HUES6 (cell line): Measurements from ENCODE around the gene KYAT1.

Source experiments
- H3K27ac ChIP-seq: 2 replicates; pipeline ENCODE4 v1.7.0; 2013; ENCODE audit warnings: low read depth, mild to moderate bottlenecking, low read length, inconsistent platforms
- H3K27me3 ChIP-seq: 2 replicates; pipeline ENCODE4 v1.6.1; 2013; ENCODE audit warnings: low read length; ENCODE audit not compliant: control insufficient read depth, insufficient read depth
- H3K36me3 ChIP-seq: 2 replicates; pipeline ENCODE4 v1.6.1; 2013; ENCODE audit warnings: low read length; ENCODE audit not compliant: control insufficient read depth, insufficient read depth
- H3K4me1 ChIP-seq: 2 replicates; pipeline ENCODE4 v1.6.1; 2013; ENCODE audit warnings: low read length; ENCODE audit not compliant: control insufficient read depth, insufficient read depth
- H3K4me3 ChIP-seq: 2 replicates; pipeline ENCODE4 v1.5.1; 2013; ENCODE audit warnings: low read depth, low read length
- H3K9ac ChIP-seq: one replicate; pipeline ENCODE4 v1.6.1; 2013; ENCODE audit warnings: mild to moderate bottlenecking, low read length
- H3K9me3 ChIP-seq: 2 replicates; pipeline ENCODE4 v1.6.1; 2013; ENCODE audit warnings: low read depth, low read length; ENCODE audit not compliant: control insufficient read depth, insufficient read depth

KYAT1 gene

GRCh38 chr9:128881884-128882676, at the start of gene KYAT1, which contains the start of gene LRRC8A:
Gene KYAT1, minus strand, starts transcription at chr9:128881950. Its CDS starts 36,545 bp downstream, at chr9:128845405.
Gene LRRC8A, plus strand, starts transcription at chr9:128882133. Its CDS starts 25,032 bp downstream, at chr9:128907165.
- Histone ChIP-seq H3K9me3 (no peaks in the 10 kb centered on the region), H3K27ac (peak within 1 kb of the TSS; percentile 91), H3K4me1 (peaks cover 30% of the 10 kb centered on the region), H3K4me3 (peak within 1 kb of the TSS; percentile 89), H3K9ac (peak within 1 kb of the TSS; percentile 91), H3K27me3 (no peaks in the 10 kb centered on the region), H3K36me3 (peaks cover 29% of the 10 kb centered on the region)

DNA sequence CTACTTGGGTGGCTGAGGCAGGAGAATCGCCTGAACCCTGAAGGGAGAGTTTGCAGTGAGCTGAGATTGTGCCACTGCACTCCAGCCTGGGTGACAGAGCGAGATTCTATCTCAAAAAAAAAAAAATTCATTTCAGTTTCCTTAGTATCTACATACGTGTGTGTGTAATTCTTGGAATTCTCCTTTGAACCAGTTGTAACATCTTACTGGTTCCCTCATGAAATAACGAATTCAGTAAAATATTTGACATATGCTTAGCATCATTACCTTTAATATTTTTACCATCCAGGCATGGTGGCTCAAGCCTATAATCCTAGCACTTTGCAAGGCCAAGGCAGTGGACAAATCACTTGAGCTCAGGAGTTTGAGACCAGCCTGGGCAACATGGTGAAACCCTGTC, 47.8 kb upstream of the KYAT1 start:
- Histone ChIP-seq H3K27ac (no peak overlapping the region), H3K36me3 (no peaks in the 10 kb centered on the region), H3K4me3 (no peak overlapping the region), H3K27me3 (no peaks in the 10 kb centered on the region), H3K4me1 (peaks cover 2% of the 10 kb centered on the region; the same call in 1 of the 2 replicates), H3K9ac (no peak overlapping the region), H3K9me3 (no peaks in the 10 kb centered on the region)

- Histone ChIP-seq H3K4me1 (peaks cover 2% of the 10 kb centered on the region; the same call in 1 of the 2 replicates), H3K27me3 (no peaks in the 10 kb centered on the region), H3K27ac (no peak overlapping the region), H3K9me3 (no peaks in the 10 kb centered on the region), H3K4me3 (no peak overlapping the region), H3K36me3 (no peaks in the 10 kb centered on the region), H3K9ac (no peak overlapping the region)
Observed at GRCh38 chr9:128928624-128929023, 46.9 kb upstream of the KYAT1 start.

GRCh38 chr9:128927731-128928411, 46.1 kb upstream of the KYAT1 start:
- H3K9ac ChIP-seq = no peak overlapping the region
- no peaks in the 10 kb centered on the region for H3K9me3 ChIP-seq
- H3K4me3 ChIP-seq = no peak overlapping the region
- H3K36me3 ChIP-seq = no peaks in the 10 kb centered on the region
- no peaks in the 10 kb centered on the region for H3K27me3 ChIP-seq
- no peak overlapping the region for H3K27ac ChIP-seq
- H3K4me1 ChIP-seq = peaks cover 2% of the 10 kb centered on the region; the same call in 1 of the 2 replicates

DNA sequence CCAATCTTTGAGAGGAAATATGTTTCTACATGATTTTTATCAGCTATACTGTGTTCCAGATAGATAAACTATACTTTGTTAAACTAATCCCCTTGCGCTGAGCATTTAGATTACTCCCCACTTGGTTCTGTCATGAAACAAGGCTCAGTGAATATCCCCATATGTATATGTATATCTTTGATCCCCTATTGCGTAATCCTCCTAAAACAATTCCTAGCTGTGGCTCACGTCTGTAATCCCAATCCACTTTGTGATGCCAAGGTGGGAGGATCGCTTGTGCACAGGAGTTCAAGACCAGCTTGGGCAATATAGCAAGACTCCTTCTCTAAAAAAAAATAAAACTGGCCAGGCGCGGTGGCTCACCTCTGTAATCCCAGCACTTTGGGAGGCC, 41.7 kb upstream of the KYAT1 start:
- Histone ChIP-seq H3K9ac (no peak overlapping the region), H3K9me3 (no peaks in the 10 kb centered on the region), H3K4me3 (no peak overlapping the region), H3K27ac (no peak overlapping the region), H3K27me3 (no peaks in the 10 kb centered on the region), H3K4me1 (peaks cover 21% of the 10 kb centered on the region), H3K36me3 (0 out of 2 replicates have a peak, but pooled peaks cover 5% of the 10 kb centered on the region)

DNA sequence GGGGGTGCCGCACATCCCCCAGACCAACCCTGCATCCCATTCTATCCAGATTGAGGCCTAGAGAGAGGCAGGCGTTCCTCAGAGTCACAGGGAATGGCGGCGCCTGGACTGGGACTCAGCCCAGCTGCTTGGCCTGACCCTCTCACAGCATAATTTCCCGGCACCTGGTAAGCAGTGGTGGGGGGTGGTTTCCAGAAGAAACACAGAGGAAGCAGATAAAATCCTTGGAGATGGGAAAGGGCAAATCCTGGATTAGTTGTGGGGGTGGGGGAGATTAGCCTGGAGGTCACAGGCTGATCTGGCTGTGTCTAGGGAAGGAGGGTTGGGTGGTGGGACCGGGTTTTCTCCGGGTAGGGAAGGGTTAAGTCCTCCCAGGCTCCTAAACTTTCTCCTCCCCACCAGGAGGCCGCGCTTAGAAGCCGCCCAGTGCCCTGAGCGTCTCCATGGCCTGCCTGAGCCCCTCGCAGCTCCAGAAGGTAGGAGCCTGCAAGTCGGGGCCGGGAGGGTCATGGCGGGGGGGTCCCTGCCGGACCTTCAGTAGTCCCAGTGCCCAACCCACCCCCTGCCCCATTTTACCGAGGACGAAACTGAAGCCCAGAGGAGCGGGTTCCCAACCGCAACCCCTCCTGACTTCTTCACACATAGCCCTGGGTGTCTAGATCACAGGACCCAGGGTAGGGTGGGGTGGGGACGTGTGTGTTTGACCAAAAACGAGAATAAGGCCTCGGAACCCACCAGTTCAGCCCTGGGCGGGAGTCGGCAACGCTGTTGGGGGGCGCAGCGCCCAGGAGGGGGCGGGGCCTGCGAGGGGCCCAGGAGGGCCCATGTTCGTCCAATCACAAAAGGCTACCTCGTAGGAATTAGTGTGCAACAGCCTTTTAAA, 40.4 kb upstream of the KYAT1 start:
- Histone ChIP-seq H3K27me3 (no peaks in the 10 kb centered on the region), H3K9me3 (no peaks in the 10 kb centered on the region), H3K27ac (peak overlapping the region; percentile 85), H3K36me3 (peaks cover 16% of the 10 kb centered on the region), H3K4me1 (peaks cover 18% of the 10 kb centered on the region), H3K4me3 (peak overlapping the region; percentile 68), H3K9ac (peak overlapping the region; percentile 63)

- Histone ChIP-seq H3K4me1 (peaks cover 18% of the 10 kb centered on the region), H3K27ac (peak within 1 kb of the TSS; percentile 85), H3K4me3 (peak within 1 kb of the TSS; percentile 68), H3K9me3 (no peaks in the 10 kb centered on the region), H3K9ac (peak within 1 kb of the TSS; percentile 63), H3K27me3 (no peaks in the 10 kb centered on the region), H3K36me3 (peaks cover 31% of the 10 kb centered on the region)
Observed at GRCh38 chr9:128920381-128921058, 38.8 kb upstream of the KYAT1 start, which contains the start of gene PHYHD1. Gene PHYHD1, plus strand, starts transcription at chr9:128920982. Its CDS starts 1,342 bp downstream, at chr9:128922324.

GRCh38 chr9:128919402-128920089, 37.8 kb upstream of the KYAT1 start:
- Histone ChIP-seq H3K9me3 (no peaks in the 10 kb centered on the region), H3K4me1 (peaks cover 18% of the 10 kb centered on the region), H3K9ac (no peak overlapping the region), H3K4me3 (no peak overlapping the region), H3K27ac (no peak overlapping the region), H3K36me3 (peaks cover 38% of the 10 kb centered on the region), H3K27me3 (no peaks in the 10 kb centered on the region)

DNA sequence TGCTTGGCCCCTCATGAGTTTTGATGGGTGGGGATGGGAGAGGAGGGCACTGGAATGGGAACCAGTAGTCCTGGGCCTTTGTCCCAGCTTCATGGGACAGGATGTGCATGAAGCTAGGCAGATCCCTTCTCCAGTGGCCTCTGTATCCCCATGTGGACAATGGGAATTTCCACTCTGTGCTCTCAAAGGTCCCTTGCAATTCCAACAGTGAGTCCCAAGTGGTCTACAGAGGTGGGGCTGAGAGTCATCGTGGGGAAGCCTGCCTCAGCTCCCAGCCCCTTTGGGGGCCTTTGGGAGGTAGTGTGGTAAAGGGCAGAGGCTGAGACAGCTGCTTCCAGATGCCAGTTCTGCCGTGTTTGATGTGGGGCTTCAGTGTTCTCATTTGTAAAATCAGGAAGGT, 37.2 kb upstream of the KYAT1 start:
- Histone ChIP-seq H3K27ac (no peak overlapping the region), H3K4me1 (peaks cover 18% of the 10 kb centered on the region), H3K9me3 (no peaks in the 10 kb centered on the region), H3K27me3 (no peaks in the 10 kb centered on the region), H3K9ac (no peak overlapping the region), H3K4me3 (no peak overlapping the region), H3K36me3 (peaks cover 42% of the 10 kb centered on the region)
